ENCODE results near the gene PTGR3. TPM values are rescaled to one million over a fixed set of nuclear protein-coding genes. Genes with fewer than 3 reads are reported as not detected.
A peak's percentile ranks its signal among the peaks of the same experiment; 100 is the strongest.

Gene PTGR3
- total RNA-seq, 3 donors from 2014 or later (not counting 1 experiment from before 2014, with no cell fraction given): 27.4 to 29.4 (median 28.5) TPM

DNA sequence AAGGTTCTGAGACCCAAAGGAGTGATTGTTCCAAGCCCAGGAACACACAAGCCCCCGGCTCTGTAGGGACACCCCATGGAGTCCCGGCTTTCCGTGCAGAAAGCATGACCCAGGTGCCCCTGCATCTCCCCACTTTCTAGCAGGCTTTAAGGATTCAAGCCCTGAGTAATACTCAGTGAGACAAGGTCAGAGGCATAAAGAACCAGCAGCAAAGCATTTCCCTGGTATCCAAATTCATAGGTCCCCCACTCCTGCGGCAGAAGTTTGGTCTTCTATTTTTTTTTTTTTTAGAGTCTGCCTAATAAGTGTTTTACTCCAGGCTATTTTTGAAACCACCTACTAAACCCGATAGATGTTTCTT, 18.0 kb upstream of the PTGR3 start:
- H3K36me3 ChIP-seq (ENCODE audit: control insufficient read depth, insufficient read depth, low read length): no peaks in the 10 kb centered on the region
- peak overlapping the region; percentile 38 for H3K4me3 Mint-ChIP-seq
- peaks cover 48% of the 10 kb centered on the region for H3K4me1 ChIP-seq (ENCODE audit: control insufficient read depth, insufficient read depth, low read length)
- H3K27ac ChIP-seq (ENCODE audit: low read length): no peak overlapping the region
- no peaks in the 10 kb centered on the region for H3K9me3 ChIP-seq (ENCODE audit: control insufficient read depth, insufficient read depth, low read length)
- no peaks in the 10 kb centered on the region for H3K27me3 ChIP-seq (ENCODE audit: control insufficient read depth, insufficient read depth, low read length)
- H3K36me3 Mint-ChIP-seq: no peaks in the 10 kb centered on the region
- peak overlapping the region; percentile 67 to 88 for H3K27ac Mint-ChIP-seq
- H3K27me3 Mint-ChIP-seq (ENCODE audit: low read depth in 2 of 2): no peaks in the 10 kb centered on the region
- H3K4me3 ChIP-seq (ENCODE audit: low read length): no peak overlapping the region
- ATAC-seq: no peak
- no peak for DNase-seq
- peaks cover 65 to 73% of the 10 kb centered on the region in 2 donors for H3K4me1 Mint-ChIP-seq
- TF ChIP-seq CTCF (IDR thresholded peaks at IDR 0.05): no peak
- 56% methylated on average over 4 of the region's 5 CpGs for WGBS (ENCODE audit: insufficient coverage)
- H3K9me3 Mint-ChIP-seq: no peaks in the 10 kb centered on the region
- intact Hi-C loops (cut with micrococcal nuclease): no loop called here

DNA sequence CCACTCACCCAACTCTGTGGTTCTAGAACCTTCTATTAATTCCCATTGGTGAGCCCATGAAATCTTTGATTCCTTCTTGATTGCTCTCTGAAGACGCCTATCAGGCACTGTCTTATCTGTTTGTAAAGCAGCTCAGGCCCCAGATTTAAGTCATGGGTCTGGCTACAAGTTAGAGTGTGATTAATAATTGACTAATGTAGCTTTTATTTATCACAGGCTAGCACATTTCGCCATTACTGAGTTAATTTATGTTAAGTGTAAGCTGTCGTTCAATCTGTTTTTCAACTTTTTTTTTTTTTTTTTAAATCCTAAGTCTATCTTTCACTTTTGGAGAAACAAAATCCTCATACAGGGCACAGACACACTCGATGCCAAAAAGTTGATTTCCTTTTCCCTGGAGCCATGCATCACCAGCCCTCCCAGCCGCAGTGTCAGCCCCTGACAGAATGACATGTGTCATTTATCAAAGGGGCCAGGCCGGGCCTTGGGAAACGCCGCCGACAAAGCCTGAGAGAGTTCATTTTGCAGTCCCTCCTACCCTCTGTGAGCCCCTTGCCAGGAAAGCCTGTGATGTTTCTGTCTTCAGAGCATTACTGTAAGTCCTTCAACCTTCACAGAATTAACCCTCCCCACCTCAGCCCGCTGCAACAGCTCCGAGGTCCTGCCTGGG, 17.5 kb upstream of the PTGR3 start:
- Mint-ChIP-seq H3K27me3 (ENCODE audit: low read depth in 2 of 2) (no peaks in the 10 kb centered on the region), H3K4me3 (no peak overlapping the region), H3K36me3 (no peaks in the 10 kb centered on the region), H3K27ac (peak overlapping the region; percentile 67 to 88), H3K4me1 (peaks cover 68 to 79% of the 10 kb centered on the region in 2 donors), H3K9me3 (no peaks in the 10 kb centered on the region)
- no peak overlapping the region for H3K4me3 ChIP-seq (ENCODE audit: low read length)
- no peaks in the 10 kb centered on the region for H3K36me3 ChIP-seq (ENCODE audit: control insufficient read depth, insufficient read depth, low read length)
- 50% methylated on average over 11 of the region's 11 CpGs for WGBS (ENCODE audit: insufficient coverage)
- no peak overlapping the region for H3K27ac ChIP-seq (ENCODE audit: low read length)
- H3K4me1 ChIP-seq (ENCODE audit: control insufficient read depth, insufficient read depth, low read length): peaks cover 45% of the 10 kb centered on the region
- no peaks in the 10 kb centered on the region for H3K9me3 ChIP-seq (ENCODE audit: control insufficient read depth, insufficient read depth, low read length)
- DNase-seq: no peak
- intact Hi-C loops (cut with micrococcal nuclease): no loop called here
- peak in 1 of 3 donors; percentile 2 for ATAC-seq
- no peaks in the 10 kb centered on the region for H3K27me3 ChIP-seq (ENCODE audit: control insufficient read depth, insufficient read depth, low read length)
- TF ChIP-seq CTCF (IDR thresholded peaks at IDR 0.05): no peak

GRCh38 chr18:75223687-75224347, 14.9 kb upstream of the PTGR3 start:
- no peak overlapping the region for H3K4me3 ChIP-seq (ENCODE audit: low read length)
- peak overlapping the region in 1 of 2 donors; percentile 33 for H3K27ac Mint-ChIP-seq
- intact Hi-C loops (cut with micrococcal nuclease): no loop called here
- no peaks in the 10 kb centered on the region for H3K9me3 Mint-ChIP-seq
- no peaks in the 10 kb centered on the region for H3K36me3 ChIP-seq (ENCODE audit: control insufficient read depth, insufficient read depth, low read length)
- H3K27me3 ChIP-seq (ENCODE audit: control insufficient read depth, insufficient read depth, low read length): no peaks in the 10 kb centered on the region
- H3K27me3 Mint-ChIP-seq (ENCODE audit: low read depth in 2 of 2): no peaks in the 10 kb centered on the region
- no peak for TF ChIP-seq CTCF (IDR thresholded peaks at IDR 0.05)
- H3K4me1 ChIP-seq (ENCODE audit: control insufficient read depth, insufficient read depth, low read length): peaks cover 28% of the 10 kb centered on the region
- no peaks in the 10 kb centered on the region for H3K9me3 ChIP-seq (ENCODE audit: control insufficient read depth, insufficient read depth, low read length)
- no peaks in the 10 kb centered on the region for H3K36me3 Mint-ChIP-seq
- H3K27ac ChIP-seq (ENCODE audit: low read length): no peak overlapping the region
- DNase-seq (no peak), ATAC-seq (no peak)
- peaks cover 67 to 82% of the 10 kb centered on the region in 2 donors for H3K4me1 Mint-ChIP-seq
- no peak overlapping the region for H3K4me3 Mint-ChIP-seq
- WGBS (ENCODE audit: insufficient coverage): 80% methylated on average over 6 of the region's 9 CpGs
